ENCODE data around the gene C12orf42.

DNA sequence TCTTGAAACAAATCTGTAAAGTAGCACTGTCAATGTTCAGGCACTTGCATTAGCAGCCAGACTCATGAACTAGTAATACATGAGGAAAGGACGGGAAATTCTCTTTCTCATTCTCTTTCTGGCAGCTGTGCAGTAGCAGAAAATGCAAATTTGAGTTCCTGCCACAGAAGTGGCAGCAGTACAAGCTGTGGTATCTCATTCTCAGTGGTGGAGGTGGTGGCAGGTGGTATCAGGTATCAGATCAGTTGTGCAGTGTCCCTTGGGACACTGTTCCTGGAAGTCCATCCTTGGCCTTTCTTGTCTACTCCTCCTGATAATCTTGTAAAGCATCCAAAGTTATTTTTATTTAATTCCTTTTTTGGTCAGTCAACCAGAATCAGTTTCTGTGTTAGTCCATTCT, 103.0 kb downstream of the C12orf42 start:
- TF ChIP-seq CTCF (conservative IDR thresholded peaks at IDR 0.05 in 1 of 2, IDR thresholded peaks at IDR 0.05 in 1 of 2; ENCODE audit: extremely low read depth in 1 of 2, insufficient read depth in 1 of 2, low read depth in 1 of 2, low read length in 2 of 2) (no peak), EZH2 (IDR thresholded peaks at IDR 0.05; ENCODE audit: borderline replicate concordance, low read length) (no peak)

Measured in mammary epithelial cell (primary cell).